ENCODE data around the gene COMMD9.

- no peak for TF ChIP-seq EZH2 (IDR thresholded peaks at IDR 0.05; ENCODE audit: low read length, missing control alignments)
- TF ChIP-seq, protein P1, sequence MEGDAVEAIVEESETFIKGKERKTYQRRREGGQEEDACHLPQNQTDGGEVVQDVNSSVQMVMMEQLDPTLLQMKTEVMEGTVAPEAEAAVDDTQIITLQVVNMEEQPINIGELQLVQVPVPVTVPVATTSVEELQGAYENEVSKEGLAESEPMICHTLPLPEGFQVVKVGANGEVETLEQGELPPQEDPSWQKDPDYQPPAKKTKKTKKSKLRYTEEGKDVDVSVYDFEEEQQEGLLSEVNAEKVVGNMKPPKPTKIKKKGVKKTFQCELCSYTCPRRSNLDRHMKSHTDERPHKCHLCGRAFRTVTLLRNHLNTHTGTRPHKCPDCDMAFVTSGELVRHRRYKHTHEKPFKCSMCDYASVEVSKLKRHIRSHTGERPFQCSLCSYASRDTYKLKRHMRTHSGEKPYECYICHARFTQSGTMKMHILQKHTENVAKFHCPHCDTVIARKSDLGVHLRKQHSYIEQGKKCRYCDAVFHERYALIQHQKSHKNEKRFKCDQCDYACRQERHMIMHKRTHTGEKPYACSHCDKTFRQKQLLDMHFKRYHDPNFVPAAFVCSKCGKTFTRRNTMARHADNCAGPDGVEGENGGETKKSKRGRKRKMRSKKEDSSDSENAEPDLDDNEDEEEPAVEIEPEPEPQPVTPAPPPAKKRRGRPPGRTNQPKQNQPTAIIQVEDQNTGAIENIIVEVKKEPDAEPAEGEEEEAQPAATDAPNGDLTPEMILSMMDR (conservative IDR thresholded peaks at IDR 0.05 in 1 of 2, IDR thresholded peaks at IDR 0.05 in 1 of 2; ENCODE audit: low read depth in 1 of 2, low read length in 2 of 2): no peak
Measured at GRCh38 chr11:36243641-36244040, 45.6 kb downstream of the COMMD9 start.
